CD14-positive monocyte (primary cell): ENCODE measurements around the gene CMTM5. TPM values are rescaled to one million over a fixed set of nuclear protein-coding genes. Genes with fewer than 3 reads are reported as not detected.

Experiments
- DNase-seq, 3 donors: peaks; one replicate each; pipeline ENCODE4 v3.0.0-alpha.2; 2011 to 2022
- H2AFZ ChIP-seq: 2 replicates; pipeline ENCODE4 v1.6.0; 2012; ENCODE audit warnings: mild to moderate bottlenecking, low read depth, low read length, inconsistent platforms; ENCODE audit not compliant: insufficient read depth, poor library complexity, severe bottlenecking
- H3K27ac ChIP-seq, 2 donors: 1 replicate in 1 of 2; 2 replicates in 1 of 2; pipeline ENCODE4 v1.5.1; 2012 to 2013; ENCODE audit warnings: low read length in 2 of 2, control low read depth in 1 of 2, inconsistent platforms in 1 of 2, low read depth in 1 of 2, mild to moderate bottlenecking in 1 of 2
- H3K27me3 ChIP-seq, 2 donors: one replicate each; pipeline versions ENCODE4 v1.6.0 to v1.6.1; 2011 to 2013; ENCODE audit warnings: low read length in 2 of 2; ENCODE audit not compliant: control insufficient read depth in 2 of 2, insufficient read depth in 2 of 2
- H3K36me3 ChIP-seq, 2 donors: replicated peaks in 1 of 2; 1 replicate in 1 of 2; 2 replicates in 1 of 2; pipeline versions ENCODE4 v1.5.1 to v1.6.1; 2012 to 2013; ENCODE audit warnings: low read length in 2 of 2, control low read depth in 1 of 2, inconsistent platforms in 1 of 2, mild to moderate bottlenecking in 1 of 2; ENCODE audit not compliant: insufficient read depth in 2 of 2, control insufficient read depth in 1 of 2
- H3K4me1 ChIP-seq, 2 donors: 1 replicate in 1 of 2; 2 replicates in 1 of 2; pipeline versions ENCODE4 v1.5.1 to v1.6.1; 2012 to 2013; ENCODE audit warnings: low read length in 2 of 2, control low read depth in 1 of 2, inconsistent platforms in 1 of 2, mild to moderate bottlenecking in 1 of 2, moderate library complexity in 1 of 2; ENCODE audit not compliant: insufficient read depth in 2 of 2, control insufficient read depth in 1 of 2
- H3K4me2 ChIP-seq: replicated peaks from 2 replicates; pipeline ENCODE3; 2012; ENCODE audit warnings: low read length, moderate library complexity, mild to moderate bottlenecking; ENCODE audit not compliant: poor library complexity, severe bottlenecking; ENCODE audit errors: extremely low read depth
- H3K4me3 ChIP-seq, 3 experiments: fragments of 200-600 bp in 1 of 3; sonication (generic) in 1 of 3; replicated peaks in 1 of 3; 1 replicate in 2 of 3; 2 replicates in 1 of 3; pipeline ENCODE4 v1.5.1; 2011 to 2013; ENCODE audit warnings: low read length in 3 of 3, mild to moderate bottlenecking in 3 of 3, control low read depth in 2 of 3, low read depth in 2 of 3, inconsistent platforms in 1 of 3, moderate library complexity in 1 of 3
- H3K79me2 ChIP-seq: 2 replicates; pipeline ENCODE4 v1.6.0; 2012; ENCODE audit warnings: mild to moderate bottlenecking, control low read depth, inconsistent platforms, low read length, moderate library complexity; ENCODE audit not compliant: insufficient read depth
- H3K9ac ChIP-seq: 2 replicates; pipeline ENCODE4 v1.6.0; 2017; ENCODE audit warnings: low read length, mild to moderate bottlenecking; ENCODE audit not compliant: insufficient read depth, poor library complexity, severe bottlenecking
- H3K9me3 ChIP-seq, 2 donors: replicated peaks in 1 of 2; 1 replicate in 1 of 2; 2 replicates in 1 of 2; pipeline versions ENCODE4 v1.5.1 to v1.6.1; 2012 to 2013; ENCODE audit warnings: low read length in 2 of 2, control low read depth in 1 of 2; ENCODE audit not compliant: control insufficient read depth in 1 of 2, insufficient read depth in 1 of 2
- H4K20me1 ChIP-seq: 2 replicates; pipeline ENCODE4 v1.6.0; 2012; ENCODE audit warnings: mild to moderate bottlenecking, low read length, control low read depth, moderate library complexity; ENCODE audit not compliant: insufficient read depth
- H3K27ac Mint-ChIP-seq, 7 donors: one replicate each; pipeline ENCODE4 v1.8.0; 2020; ENCODE audit warnings: mild to moderate bottlenecking in 7 of 7, mixed read lengths in 7 of 7, moderate library complexity in 6 of 7, inconsistent platforms in 2 of 7
- H3K27me3 Mint-ChIP-seq, 3 donors: one replicate each; pipeline ENCODE4 v1.8.0; 2021 to 2022; ENCODE audit warnings: low read depth in 3 of 3, mild to moderate bottlenecking in 3 of 3, mixed read lengths in 3 of 3, moderate library complexity in 3 of 3, inconsistent platforms in 1 of 3
- H3K36me3 Mint-ChIP-seq, 2 donors: one replicate each; pipeline ENCODE4 v1.8.0; 2020; ENCODE audit warnings: mixed read lengths in 2 of 2, inconsistent platforms in 1 of 2, mild to moderate bottlenecking in 1 of 2
- H3K4me1 Mint-ChIP-seq: one replicate; pipeline ENCODE4 v1.8.0; 2020; ENCODE audit warnings: mild to moderate bottlenecking, mixed read lengths
- H3K4me3 Mint-ChIP-seq, 2 donors: one replicate each; pipeline ENCODE4 v1.8.0; 2020; ENCODE audit warnings: mild to moderate bottlenecking in 2 of 2, mixed read lengths in 2 of 2, moderate library complexity in 1 of 2
- H3K9me3 Mint-ChIP-seq, 7 donors: one replicate each; pipeline ENCODE4 v1.8.0; 2020 to 2022; ENCODE audit warnings: mixed read lengths in 7 of 7, mild to moderate bottlenecking in 6 of 7, moderate library complexity in 6 of 7, inconsistent platforms in 2 of 7
- CTCF ChIP-seq: fragments of 200-600 bp; IDR thresholded peaks from one replicate; pipeline ENCODE4 v1.8.0; 2022; ENCODE audit warnings: antibody characterized with exemption, mild to moderate bottlenecking
- WGBS: methylation state at CpG from one replicate; pipeline ENCODE4 v1.1.5; 2013; ENCODE audit warnings: missing lambda C conversion rate; ENCODE audit not compliant: insufficient coverage; 5-methylcytosine and 5-hydroxymethylcytosine counted together
- intact Hi-C, 2 donors: fragments of 100-400 bp; cut with micrococcal nuclease; formaldehyde crosslinking; loops; one replicate each; pipeline versions ENCODE4 v1.15.0 to v1.15.1; 2023
- polyA plus RNA-seq, 3 donors: library from polyadenylated mRNA; depleted of rRNA in 1 of 3; unstranded in 2 of 3; stranded (reverse) in 1 of 3; fragments of 300-500 nt in 2 of 3; fragments of >200 nt in 1 of 3; fragmentation: Illumina TruSeq in 2 of 3; gene quantifications; 1 replicate in 2 of 3; 2 replicates in 1 of 3; pipeline ENCODE4 v1.2.3, GENCODE V29; 2012 to 2021

The CMTM5 gene
- polyA plus RNA-seq, 3 donors: 0.93 to 1.1 TPM; not detected in 1

GRCh38 chr14:23359167-23359626, 17.6 kb upstream of the CMTM5 start:
- DNase-seq: no peak
- H3K79me2 ChIP-seq: no peaks in the 10 kb centered on the region
- Mint-ChIP-seq H3K4me1 (no peaks in the 10 kb centered on the region), H3K36me3 (no peaks in the 10 kb centered on the region), H3K27ac (no peak overlapping the region), H3K27me3 (peaks cover 25 to 31% (median 30%) of the 10 kb centered on the region in 3 donors), H3K4me3 (no peak overlapping the region), H3K9me3 (peaks cover 0 to 3% (median 0%) of the 10 kb centered on the region in 7 donors)
- H3K9ac ChIP-seq: no peak overlapping the region
- peaks cover 8 to 36% of the 10 kb centered on the region in 2 donors for H3K27me3 ChIP-seq
- H3K4me2 ChIP-seq: no peak overlapping the region
- intact Hi-C loops: no loop called here
- no peak for TF ChIP-seq CTCF
- no peaks in the 10 kb centered on the region for H3K4me1 ChIP-seq
- no peak overlapping the region for H2AFZ ChIP-seq
- H3K9me3 ChIP-seq: no peaks in the 10 kb centered on the region
- no peak overlapping the region for H3K4me3 ChIP-seq
- H4K20me1 ChIP-seq: no peaks in the 10 kb centered on the region
- no peaks in the 10 kb centered on the region for H3K36me3 ChIP-seq
- WGBS: 100% methylated on average over 1 of the region's 11 CpGs
- no peak overlapping the region for H3K27ac ChIP-seq

- Mint-ChIP-seq H3K27me3 (peaks cover 26 to 31% (median 30%) of the 10 kb centered on the region in 3 donors), H3K4me3 (no peak overlapping the region), H3K9me3 (peaks cover 0 to 7% (median 0%) of the 10 kb centered on the region in 7 donors), H3K36me3 (peaks cover 0 to under 1% of the 10 kb centered on the region in 2 donors), H3K27ac (no peak overlapping the region), H3K4me1 (peaks cover 1% of the 10 kb centered on the region)
- no peak for TF ChIP-seq CTCF
- no peak overlapping the region for H3K9ac ChIP-seq
- H3K79me2 ChIP-seq: no peaks in the 10 kb centered on the region
- H3K36me3 ChIP-seq: no peaks in the 10 kb centered on the region
- H3K27ac ChIP-seq: no peak overlapping the region
- intact Hi-C loops: no loop called here
- no peaks in the 10 kb centered on the region for H4K20me1 ChIP-seq
- no peaks in the 10 kb centered on the region for H3K4me1 ChIP-seq
- no peak overlapping the region for H3K4me2 ChIP-seq
- WGBS: 94% methylated on average over 15 of the region's 22 CpGs
- H2AFZ ChIP-seq: no peak overlapping the region
- peaks cover 9 to 36% of the 10 kb centered on the region in 2 donors for H3K27me3 ChIP-seq
- DNase-seq: no peak
- H3K9me3 ChIP-seq: no peaks in the 10 kb centered on the region
- H3K4me3 ChIP-seq: no peak overlapping the region
Observed at GRCh38 chr14:23359722-23360447, 17.0 kb upstream of the CMTM5 start.
